HK-2 (cell line): ENCODE measurements around the gene OCEL1.
"Not testable (repeated sequence)": the region's sequence is repeated elsewhere in the genome, so short reads cannot be mapped to it uniquely, and the experiment has no call there.

Experiments
- DNase-seq: peaks from one replicate; pipeline ENCODE4 v3.0.0-alpha.2; 2018; ENCODE audit not compliant: unreplicated experiment

Gene OCEL1

GRCh38 chr19:17263712-17264640 is 38.0 kb downstream of the OCEL1 start:
- DNase-seq, result no peak

DNA sequence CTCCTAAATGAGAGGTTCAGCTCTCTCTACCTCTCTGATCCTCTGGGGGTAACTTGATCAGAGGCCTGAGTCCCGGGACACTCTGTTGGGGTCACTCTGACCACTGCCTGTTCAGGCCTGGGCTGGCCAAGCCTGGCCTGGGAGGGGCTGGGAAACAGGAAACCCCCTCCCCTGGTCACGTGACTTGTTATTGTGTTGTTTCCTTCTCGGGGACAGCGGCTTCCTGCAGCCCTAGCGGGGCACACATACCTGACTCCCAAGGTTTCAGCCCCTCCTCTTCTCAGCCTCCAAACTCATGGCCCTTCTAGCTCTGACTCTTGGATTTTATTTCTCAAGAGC is 38.6 kb downstream of the OCEL1 start, which contains the start of gene USHBP1:
TSS of gene USHBP1 (minus strand) at position 105 of the 339 bp plus-strand sequence. CDS start 446 bp downstream, outside the sequence.
- DNase-seq, result no peak

GRCh38 chr19:17266026-17266425 is 40.0 kb downstream of the OCEL1 start:
- DNase-seq, result no peak

GRCh38 chr19:17266589-17266974 is 40.6 kb downstream of the OCEL1 start:
- no peak for DNase-seq

GRCh38 chr19:17266975-17267788 is 41.2 kb downstream of the OCEL1 start, which contains the start of gene BABAM1:
Gene BABAM1, plus strand, starts transcription at chr19:17267443. Its CDS starts 1,364 bp downstream, at chr19:17268807.
- peak; percentile 97 for DNase-seq

DNA sequence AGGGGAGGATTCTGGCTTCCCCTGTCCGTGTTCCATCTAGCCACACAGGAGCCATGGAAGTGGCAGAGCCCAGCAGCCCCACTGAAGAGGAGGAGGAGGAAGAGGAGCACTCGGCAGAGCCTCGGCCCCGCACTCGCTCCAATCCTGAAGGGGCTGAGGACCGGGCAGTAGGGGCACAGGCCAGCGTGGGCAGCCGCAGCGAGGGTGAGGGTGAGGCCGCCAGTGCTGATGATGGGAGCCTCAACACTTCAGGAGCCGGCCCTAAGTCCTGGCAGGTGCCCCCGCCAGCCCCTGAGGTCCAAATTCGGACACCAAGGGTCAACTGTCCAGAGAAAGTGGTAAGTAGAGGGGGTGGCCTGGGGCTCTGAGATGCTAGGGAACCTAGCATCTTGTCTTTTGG is 42.7 kb downstream of the OCEL1 start:
- DNase-seq, result no peak

GRCh38 chr19:17274892-17275291 is 48.9 kb downstream of the OCEL1 start:
- DNase-seq, result not testable (repeated sequence)

GRCh38 chr19:17275441-17276175 is 49.6 kb downstream of the OCEL1 start:
- no peak for DNase-seq
